Activated CD4-positive, CD25-positive, alpha-beta regulatory T cell treated with anti-CD3 and anti-CD28 coated beads, Interleukin-2, amount 50 U/mL, for 24 hours (primary cell): ENCODE results near the gene LIPE.

Experiments used
- ATAC-seq, 2 donors: fragments of 150-1000 bp; cut with Tn5 transposase; one replicate each; pipeline ENCODE4 v1.10.0; 2021; ENCODE audit warnings: mild to moderate bottlenecking in 1 of 2, moderate library complexity in 1 of 2

The LIPE gene

DNA sequence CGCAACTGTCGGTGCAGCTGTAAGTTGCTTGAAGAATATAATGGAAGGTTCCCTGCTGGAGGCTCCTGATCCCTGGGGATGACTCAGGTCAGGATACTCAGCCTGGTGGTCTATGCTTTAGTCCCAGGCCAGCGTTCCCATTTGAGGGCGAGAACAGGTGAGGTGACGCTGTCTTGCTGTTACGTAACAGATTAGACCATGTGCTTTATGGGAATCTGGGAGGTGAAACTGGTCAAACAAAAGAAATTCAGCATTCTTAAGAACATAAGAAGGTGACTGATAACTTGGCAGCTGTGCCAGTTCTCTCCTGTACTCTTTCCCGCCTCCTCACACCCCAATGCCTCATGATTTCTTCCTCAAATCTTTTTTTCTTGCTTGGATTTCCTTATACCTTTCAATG lies 15.6 kb upstream of the LIPE start, which contains the start of gene CXCL17:
TSS of gene CXCL17 (minus strand) at position 114 of the 400 bp plus-strand sequence. CDS start 114 bp downstream, outside the sequence.
- ATAC-seq, result no peak

- no peak for ATAC-seq
Measured at GRCh38 chr19:42441049-42441445, 13.9 kb upstream of the LIPE start.

GRCh38 chr19:42440357-42441048 lies 13.3 kb upstream of the LIPE start:
- peak; percentile 65 to 68 for ATAC-seq

- ATAC-seq, result no peak
Measured at GRCh38 chr19:42436006-42436405, 8.8 kb upstream of the LIPE start.

DNA sequence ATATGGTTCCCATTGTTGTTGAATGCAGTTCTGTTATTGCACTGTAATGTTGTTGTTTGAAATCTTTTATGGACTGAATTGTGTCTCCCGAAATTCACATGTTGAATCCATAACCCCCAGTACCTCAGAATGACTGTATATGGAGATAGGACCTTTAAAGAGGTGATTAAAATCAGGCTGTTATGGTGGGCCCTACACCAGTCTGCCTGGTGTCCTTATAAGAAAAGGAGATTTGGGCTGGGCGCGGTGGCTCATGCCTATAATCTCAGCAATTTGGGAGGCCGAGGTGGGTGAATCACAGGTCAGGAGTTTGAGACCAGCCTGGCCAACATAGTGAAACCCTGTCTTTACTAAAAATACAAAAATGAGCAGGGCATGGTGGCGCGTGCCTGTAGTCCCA lies 8.1 kb upstream of the LIPE start:
- ATAC-seq, result no peak

GRCh38 chr19:42433503-42434260 lies 6.5 kb upstream of the LIPE start:
- peak; percentile 67 to 74 for ATAC-seq

DNA sequence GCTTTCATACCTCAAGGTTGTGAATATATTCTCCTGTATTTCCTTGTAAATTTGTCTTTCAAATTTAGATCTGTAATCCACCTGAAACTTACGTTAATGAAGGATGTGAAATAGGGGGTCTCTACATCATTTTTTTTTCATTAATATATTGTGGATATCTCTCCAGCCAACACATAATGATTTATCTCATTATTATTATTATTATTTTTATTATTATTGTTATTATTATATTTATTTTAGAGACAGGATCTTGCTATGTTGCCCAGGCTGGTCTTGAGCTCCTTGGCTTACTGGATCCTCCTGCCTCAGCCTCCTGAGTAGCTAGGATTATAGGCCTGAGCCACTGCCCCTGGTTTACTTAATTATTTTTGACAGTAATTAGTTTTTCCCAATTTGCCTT lies 4.3 kb upstream of the LIPE start:
- no peak for ATAC-seq

- ATAC-seq, result no peak
Measured at GRCh38 chr19:42428676-42429075, 1.5 kb upstream of the LIPE start.

GRCh38 chr19:42426643-42427042 lies 545 bp downstream of the LIPE start:
- no peak for ATAC-seq

DNA sequence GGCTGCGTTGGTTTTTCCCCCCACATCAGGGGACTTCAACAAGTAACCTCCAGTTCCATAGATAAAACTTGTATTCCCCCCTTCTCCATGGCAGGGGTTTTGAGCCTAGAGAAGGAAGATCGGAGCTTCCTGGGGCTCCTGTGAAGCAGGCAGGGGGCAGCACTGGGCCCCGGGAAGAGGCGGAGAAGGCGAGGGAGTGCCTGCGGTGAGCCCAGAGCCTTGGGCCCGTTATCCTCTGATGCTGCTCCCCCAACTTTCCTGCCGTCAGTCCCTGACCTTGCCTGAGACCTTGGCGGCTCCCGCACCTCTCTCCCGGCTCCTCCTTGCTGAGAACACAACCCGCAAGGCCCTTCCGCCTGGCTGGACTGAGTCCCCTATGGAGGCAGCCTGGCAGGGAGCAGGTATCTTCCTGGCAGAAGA lies 2.5 kb downstream of the LIPE start:
- ATAC-seq, result no peak

DNA sequence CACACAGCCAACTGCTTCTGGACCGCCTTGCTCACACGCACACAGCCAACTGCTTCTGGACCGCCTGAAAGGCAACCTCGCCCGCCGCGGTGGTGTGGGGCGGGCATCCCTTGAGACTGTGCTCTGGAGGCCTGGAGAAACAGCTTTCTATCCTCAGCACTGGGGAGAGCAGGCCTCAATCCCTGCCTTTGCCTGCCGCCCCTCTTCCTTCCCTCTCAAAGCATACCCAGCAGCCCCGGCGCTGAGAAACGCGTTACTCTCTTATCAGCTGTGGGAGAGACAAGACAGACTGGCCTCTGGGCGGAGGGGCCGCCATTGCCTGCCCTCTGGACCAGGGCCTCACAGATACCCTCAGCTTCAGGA lies 2.9 kb downstream of the LIPE start:
- no peak for ATAC-seq

DNA sequence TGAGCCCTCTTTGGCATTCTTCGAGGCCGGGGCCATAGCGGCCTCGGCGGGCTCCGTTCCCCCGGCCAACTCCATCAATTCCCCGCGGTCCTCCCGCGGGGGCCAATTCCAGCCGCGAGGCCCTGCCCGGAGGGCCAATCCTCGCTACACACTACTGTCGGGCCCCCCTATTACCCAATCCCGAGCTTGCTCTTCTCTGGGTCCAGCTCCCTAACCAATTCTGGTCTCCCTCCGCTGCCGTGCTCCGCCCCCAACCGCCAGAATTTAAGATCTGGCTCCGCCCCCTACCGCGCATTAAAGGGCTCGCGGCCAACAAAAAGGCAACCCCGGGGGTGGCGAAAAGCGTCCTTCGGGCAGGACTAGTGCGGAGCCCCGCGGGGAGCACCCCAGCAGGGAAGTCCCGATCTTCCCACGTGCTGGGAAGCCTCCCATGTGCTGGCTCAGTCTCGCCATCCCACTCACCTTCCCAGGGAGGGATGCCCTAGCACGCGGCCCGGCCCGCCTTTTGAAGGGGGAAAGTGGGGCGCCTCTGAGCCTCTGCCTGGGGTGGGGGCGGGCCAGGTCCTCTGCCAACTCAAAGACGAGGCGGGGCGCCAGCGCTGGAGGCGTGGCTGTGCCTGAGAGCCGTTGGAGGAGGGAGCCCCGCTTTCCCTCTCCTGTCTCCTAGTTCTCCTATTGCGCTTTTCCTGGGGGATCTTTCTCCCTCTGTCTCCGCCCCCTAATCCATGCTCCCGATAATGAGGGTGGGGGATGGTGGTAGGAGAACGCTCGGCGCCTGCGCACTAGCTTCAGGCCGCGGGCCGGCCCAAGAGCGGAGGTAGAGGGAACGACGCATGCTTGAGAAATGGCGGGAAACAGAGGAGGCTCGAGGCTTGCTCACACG lies 3.5 kb downstream of the LIPE start:
- peak; percentile 92 to 95 for ATAC-seq

DNA sequence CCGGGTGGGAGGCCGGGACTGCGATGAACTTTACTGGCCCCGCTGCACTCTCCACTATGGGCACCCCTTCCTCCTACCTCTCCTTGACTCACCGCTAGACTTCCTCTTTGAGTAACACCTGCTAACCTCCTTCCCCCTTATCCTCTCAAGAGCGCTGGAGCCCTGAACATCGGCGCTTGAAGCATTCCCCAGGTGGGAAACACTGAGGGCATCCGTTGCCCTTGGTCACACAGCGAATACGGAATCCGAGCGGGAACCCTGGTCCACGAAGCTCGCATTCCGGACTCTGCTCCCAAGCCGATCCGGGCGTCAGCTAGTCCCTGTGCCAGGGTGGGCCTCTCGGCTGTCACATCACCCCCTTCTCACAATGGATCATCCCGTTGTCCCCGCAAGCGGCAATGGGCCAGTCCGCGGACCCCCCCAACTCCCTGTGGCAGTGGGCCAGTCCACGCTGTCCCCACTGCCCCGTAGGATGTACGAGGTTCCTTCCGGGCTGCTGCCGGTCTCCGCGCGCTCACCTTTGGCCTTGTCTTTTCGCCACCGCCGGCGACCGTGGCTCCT lies 4.2 kb downstream of the LIPE start:
- ATAC-seq, result peak; percentile 58 to 64

DNA sequence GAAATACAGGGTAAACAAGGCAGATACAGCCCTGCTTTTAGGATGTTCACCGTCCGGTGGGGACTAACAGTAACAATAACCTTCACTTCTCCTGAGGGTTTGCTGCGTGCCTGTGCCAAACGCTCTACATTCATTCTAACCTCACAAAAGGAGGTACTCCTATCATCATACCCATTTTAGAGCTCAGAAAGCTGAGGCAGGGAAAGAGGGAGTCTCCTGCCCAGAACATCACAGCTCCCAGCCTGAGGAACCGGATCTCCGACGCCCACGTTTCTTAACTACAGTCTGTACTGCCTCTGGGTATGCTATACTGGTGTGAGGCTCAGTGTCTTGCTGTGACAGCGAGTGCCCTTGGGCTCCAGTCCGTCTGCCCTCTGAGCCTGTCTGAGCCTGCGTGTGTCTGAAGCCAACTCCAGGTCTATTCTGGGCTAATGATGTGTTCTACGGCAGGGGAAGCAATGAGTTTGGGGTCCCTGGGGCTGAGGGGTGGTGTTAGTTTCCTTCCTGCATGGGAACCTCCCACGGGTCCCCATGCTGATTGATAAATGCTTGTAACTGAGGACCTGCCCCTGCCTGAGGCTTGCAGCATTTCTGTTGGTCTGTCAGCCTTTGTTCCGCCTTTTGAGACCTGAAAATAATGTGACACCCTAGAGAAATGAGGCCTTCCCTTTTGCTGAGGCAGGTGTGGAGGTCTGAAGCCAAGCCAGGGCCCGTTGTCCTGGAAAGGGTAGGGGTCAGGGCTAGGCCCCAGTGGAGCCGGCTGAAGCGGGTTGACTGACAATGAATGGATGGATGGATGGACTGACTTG lies 4.9 kb downstream of the LIPE start:
- ATAC-seq, result no peak

DNA sequence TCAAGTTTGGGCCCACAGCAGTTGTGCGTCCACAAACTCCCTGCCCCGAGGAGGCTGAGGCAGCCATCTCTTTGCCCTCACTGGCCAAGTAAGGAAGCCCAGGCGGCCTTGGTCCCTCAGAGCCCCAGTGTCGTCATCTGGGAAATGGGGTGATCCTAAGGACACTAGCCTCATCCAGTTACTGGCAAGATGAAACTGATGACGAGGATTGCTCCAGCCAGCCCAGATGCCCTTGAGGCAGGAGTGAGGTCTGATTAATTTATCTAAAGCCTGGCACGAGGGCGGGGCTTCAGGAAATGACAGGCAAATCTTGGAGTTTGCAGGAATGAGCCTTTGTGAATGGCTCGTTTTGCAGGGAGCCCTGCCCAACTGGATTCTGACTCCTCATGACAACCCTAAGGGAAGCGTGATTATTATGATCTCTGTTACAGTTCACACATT lies 5.6 kb downstream of the LIPE start:
- no peak for ATAC-seq

DNA sequence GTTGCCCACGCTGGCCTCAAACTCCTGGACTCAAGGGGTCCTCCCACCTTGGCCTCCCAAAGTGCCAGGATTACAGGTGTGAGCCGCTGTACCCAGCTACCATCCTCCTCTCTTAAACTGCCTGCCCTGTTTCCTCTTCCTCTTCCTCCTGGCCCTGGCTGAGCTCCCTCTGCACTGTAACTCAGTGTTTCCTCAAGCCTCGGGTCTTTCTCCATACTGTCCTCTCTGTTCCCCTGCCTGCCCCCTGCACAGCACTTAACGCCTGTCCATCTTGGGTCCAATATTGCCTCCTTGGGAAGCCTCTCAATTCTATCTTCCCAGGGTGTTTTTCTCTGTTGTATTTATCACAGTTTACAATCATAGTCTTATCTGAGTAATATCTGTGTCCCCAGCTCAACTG lies 6.1 kb downstream of the LIPE start:
- ATAC-seq, result no peak

- ATAC-seq, result peak; percentile 33 to 50
Measured at GRCh38 chr19:42420055-42420544, 7.1 kb downstream of the LIPE start.

GRCh38 chr19:42419309-42419708 lies 7.9 kb downstream of the LIPE start:
- no peak for ATAC-seq

DNA sequence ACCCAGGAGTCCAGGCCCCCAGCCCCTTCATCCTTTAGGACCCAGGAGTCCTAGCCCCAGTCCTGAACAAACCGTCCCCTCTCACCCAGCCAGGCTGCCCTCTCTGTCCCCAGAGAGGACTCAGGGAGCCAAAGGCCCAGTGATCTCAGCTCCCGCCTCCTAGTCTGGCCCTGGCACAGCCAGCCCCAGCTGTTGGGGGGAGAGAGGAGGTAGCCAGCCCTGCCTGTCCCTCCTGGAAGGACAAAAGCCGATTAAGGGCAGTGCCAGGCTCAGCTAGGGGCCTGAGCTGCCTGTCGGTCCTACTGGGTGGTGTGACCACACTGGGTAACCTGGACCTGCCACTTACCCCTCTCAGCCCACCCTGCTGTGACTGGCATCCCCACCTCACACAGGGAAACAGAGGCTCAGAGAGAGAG lies 14.5 kb downstream of the LIPE start:
- no peak for ATAC-seq

DNA sequence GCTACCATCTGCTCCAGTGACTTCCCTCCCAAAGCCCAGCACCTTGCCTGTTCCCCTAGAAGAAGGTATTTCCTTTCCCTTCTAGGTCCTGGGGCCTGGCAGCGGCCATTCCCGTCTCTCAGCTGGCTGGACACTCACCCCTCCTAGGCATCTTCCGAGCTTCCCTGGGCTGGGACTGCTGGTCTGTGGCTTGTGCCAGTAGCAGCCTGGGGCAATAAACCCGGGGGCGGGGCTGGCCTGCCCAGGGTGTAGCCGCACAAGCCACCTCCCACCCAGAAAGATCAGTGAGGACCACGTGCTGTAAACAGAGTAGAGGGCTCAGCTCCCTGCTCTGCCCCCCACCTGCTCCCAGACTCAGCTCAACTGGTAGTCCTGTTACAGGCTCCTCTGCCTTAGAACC lies 15.0 kb downstream of the LIPE start:
- ATAC-seq, result no peak

- ATAC-seq, result no peak
Measured at GRCh38 chr19:42411581-42412178, 15.5 kb downstream of the LIPE start.
